GM18861 (cell line): Measurements from ENCODE around the gene CDC14B.
"Not testable (repeated sequence)": the region's sequence is repeated elsewhere in the genome, so short reads cannot be mapped to it uniquely, and the experiment has no call there.

Experiments
- ATAC-seq: cut with Tn5 transposase; IDR thresholded peaks from one replicate; pipeline ENCODE4 v1.9.1; 2021; ENCODE audit not compliant: unreplicated experiment

The CDC14B gene

GRCh38 chr9:96626912-96627311 lies 7.3 kb upstream of the CDC14B start:
- ATAC-seq, result no peak

- ATAC-seq, result no peak
Observed at GRCh38 chr9:96621618-96622017, 2.0 kb upstream of the CDC14B start.

GRCh38 chr9:96620832-96621269 lies 1.2 kb upstream of the CDC14B start:
- no peak for ATAC-seq

- no peak for ATAC-seq
Observed at GRCh38 chr9:96620181-96620514, 505 bp upstream of the CDC14B start.

GRCh38 chr9:96619124-96619465 lies 548 bp downstream of the CDC14B start:
- ATAC-seq, result no peak

GRCh38 chr9:96618209-96619123 lies 1.2 kb downstream of the CDC14B start:
- no peak for ATAC-seq

- no peak for ATAC-seq
Observed at GRCh38 chr9:96617439-96618185, 2.0 kb downstream of the CDC14B start.

GRCh38 chr9:96616817-96617438 lies 2.7 kb downstream of the CDC14B start:
- ATAC-seq, result no peak

GRCh38 chr9:96615411-96615810 lies 4.2 kb downstream of the CDC14B start:
- no peak for ATAC-seq

- not testable (repeated sequence) for ATAC-seq
Observed at GRCh38 chr9:96614664-96615063, 5.0 kb downstream of the CDC14B start.

- ATAC-seq, result no peak
Observed at GRCh38 chr9:96612966-96613589, 6.6 kb downstream of the CDC14B start.

- no peak for ATAC-seq
Observed at GRCh38 chr9:96612105-96612965, 7.3 kb downstream of the CDC14B start.

GRCh38 chr9:96611302-96611701 lies 8.3 kb downstream of the CDC14B start:
- ATAC-seq, result no peak

- no peak for ATAC-seq
Observed at GRCh38 chr9:96609732-96610131, 9.9 kb downstream of the CDC14B start.

- ATAC-seq, result no peak
Observed at GRCh38 chr9:96607971-96608370, 11.7 kb downstream of the CDC14B start.

- no peak for ATAC-seq
Observed at GRCh38 chr9:96605328-96605727, 14.3 kb downstream of the CDC14B start.

GRCh38 chr9:96604004-96604319 lies 15.7 kb downstream of the CDC14B start:
- ATAC-seq, result no peak

- ATAC-seq, result no peak
Observed at GRCh38 chr9:96603305-96604003, 16.2 kb downstream of the CDC14B start.

- ATAC-seq, result no peak
Observed at GRCh38 chr9:96599298-96599697, 20.3 kb downstream of the CDC14B start.

- ATAC-seq, result no peak
Observed at GRCh38 chr9:96596601-96597111, 23.0 kb downstream of the CDC14B start.
